Loucy (cell line): ENCODE results near the gene ARMC8.

Experiments
- CTCF ChIP-seq: fragments of 200-600 bp; sonication (generic); conservative IDR thresholded peaks from 2 replicates; pipeline ENCODE4 v1.5.1; 2014; ENCODE audit warnings: mild to moderate bottlenecking, antibody characterized with exemption, low read length
- EZH2phosphoT487 ChIP-seq: fragments of 200-600 bp; IDR thresholded peaks from 2 replicates; pipeline ENCODE4 v1.6.1; 2018; ENCODE audit warnings: antibody characterized with exemption, mild to moderate bottlenecking, moderate library complexity, borderline replicate concordance

- TF ChIP-seq CTCF (no peak), EZH2phosphoT487 (no peak)
Observed at GRCh38 chr3:138184994-138185393, 2.1 kb upstream of the ARMC8 start.
